Activated CD4-positive, alpha-beta T cell treated with anti-CD3 and anti-CD28 coated beads, Interleukin-2, amount 50 U/mL, for 48 hours (primary cell): ENCODE data around the gene TNS2.
"Not testable (repeated sequence)": the region's sequence is repeated elsewhere in the genome, so short reads cannot be mapped to it uniquely, and the experiment has no call there.

Experiments
- DNase-seq, 2 experiments: peaks; one replicate each; pipeline ENCODE4 v3.0.0-alpha.2; 2020

The TNS2 gene

GRCh38 chr12:53096089-53096741, 46.4 kb downstream of the TNS2 start:
- DNase-seq, result no peak

DNA sequence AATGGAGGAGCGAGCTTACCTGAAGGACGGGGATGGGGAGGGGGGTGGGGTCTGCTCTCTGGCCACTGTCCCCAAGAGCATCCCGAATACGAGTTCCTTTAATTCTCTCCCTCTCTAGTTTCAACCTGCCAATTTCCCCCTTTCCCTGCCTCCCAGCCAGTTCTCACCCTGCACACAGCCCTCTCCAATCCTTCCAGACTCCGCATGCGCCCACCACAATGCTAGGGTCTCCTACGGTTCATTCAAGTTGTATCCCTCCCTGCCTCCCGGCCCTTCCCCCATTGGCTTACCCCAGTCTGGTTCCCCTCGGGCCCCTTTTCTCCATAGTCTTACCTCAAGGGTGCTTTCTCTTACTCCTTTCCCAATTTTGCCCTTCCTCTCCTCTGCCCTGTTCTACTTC, 46.9 kb downstream of the TNS2 start:
- DNase-seq, result no peak

GRCh38 chr12:53097207-53097563, 47.3 kb downstream of the TNS2 start:
- DNase-seq, result no peak

DNA sequence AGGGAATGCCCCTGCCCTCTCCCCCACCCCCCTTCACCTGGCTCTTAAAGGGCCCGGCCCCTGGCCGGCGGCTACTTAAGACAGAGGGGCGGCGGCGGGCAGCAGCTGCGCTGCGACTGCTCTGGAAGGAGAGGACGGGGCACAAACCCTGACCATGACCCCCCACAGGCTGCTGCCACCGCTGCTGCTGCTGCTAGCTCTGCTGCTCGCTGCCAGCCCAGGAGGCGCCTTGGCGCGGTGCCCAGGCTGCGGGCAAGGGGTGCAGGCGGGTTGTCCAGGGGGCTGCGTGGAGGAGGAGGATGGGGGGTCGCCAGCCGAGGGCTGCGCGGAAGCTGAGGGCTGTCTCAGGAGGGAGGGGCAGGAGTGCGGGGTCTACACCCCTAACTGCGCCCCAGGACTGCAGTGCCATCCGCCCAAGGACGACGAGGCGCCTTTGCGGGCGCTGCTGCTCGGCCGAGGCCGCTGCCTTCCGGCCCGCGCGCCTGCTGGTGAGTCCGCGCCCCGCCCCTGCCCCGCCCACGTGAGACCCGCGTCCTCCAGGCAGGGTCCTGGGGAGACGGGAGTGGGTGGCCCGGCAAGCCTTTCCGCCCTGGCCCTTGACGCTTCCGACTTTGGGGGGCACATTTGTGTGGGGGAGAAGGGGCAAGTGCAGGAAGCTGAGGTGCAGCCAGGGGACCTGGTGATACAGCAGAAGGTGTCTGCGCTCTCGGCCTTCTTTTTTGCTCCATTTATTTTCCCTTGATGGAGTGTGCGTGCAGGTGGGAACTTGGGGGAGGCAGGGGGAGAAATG, 47.9 kb downstream of the TNS2 start, which contains the start of gene IGFBP6:
Gene IGFBP6 (plus strand): TSS at position 104 of the 790 bp plus-strand sequence. CDS start 51 bp downstream, at position 155.
- DNase-seq, result peak; percentile 72 to 76

DNA sequence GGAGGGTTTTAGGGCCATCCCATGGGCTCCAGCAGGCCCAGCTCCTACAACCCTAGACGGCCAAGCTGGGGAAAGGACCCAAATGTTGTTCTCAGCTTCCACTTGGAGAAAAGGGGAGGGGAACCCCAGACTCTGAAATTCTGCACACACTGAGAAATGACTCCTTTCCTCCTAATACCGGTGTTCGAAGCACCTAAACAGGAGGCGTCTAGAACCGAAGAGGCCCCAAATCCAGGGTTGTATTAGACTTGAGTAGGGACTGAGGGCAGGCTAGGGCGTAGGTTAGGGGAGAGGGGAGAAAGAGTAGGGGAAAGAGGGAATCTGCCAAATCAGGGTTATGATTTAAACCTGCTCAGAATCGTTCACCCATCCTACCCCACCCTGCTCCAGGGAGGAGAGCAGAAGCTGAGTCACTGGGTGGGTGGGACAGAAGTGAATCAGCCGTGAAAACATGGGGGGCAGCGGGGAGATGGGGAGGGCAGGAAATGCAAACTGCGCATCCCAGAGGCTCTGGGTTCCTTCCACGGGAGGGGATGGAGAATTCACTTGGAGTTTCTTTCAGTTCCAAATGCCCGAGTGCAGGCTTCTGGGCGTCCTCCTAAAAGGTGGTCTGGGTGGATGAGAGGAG, 48.6 kb downstream of the TNS2 start:
- peak; percentile 31 to 36 for DNase-seq

DNA sequence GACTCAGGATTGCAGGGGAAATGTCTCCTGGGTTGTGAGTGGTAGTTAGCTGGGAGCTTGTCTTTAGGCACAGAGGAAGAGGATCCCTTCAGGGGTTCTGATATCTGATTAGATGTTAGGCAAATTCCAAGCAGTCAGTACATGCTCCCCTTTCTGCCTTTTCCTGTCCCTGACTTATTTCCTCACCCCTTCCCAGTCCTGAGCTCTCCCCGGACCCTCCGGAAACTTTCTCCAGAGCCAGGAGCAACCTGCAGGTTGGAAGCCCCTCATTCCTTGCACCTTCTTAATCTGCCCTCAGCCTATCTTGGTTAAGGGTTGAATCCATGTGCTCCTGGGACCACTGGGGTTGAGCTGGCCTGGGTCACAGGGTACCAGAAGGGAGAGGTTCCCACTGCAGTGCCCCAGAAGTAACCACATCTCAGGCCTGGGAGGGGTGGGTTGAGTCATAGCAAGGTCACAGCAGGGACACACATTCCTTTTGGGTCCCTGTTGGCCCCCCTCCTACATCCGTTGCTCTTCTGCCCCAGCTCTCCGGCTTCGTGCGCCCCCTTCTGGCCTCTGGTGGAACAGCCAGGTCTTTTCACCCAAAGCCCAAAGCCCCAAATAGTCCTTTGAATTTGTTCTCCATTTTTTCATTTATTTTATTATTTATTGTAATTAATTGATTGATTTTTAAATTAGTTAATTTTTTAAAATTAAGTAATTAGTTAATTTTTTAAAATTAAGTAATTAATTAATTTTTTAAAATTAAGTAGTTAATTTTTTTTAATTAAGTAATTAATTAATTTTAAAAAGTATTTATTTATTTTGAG, 49.4 kb downstream of the TNS2 start:
- DNase-seq, result peak; percentile 94 to 95

DNA sequence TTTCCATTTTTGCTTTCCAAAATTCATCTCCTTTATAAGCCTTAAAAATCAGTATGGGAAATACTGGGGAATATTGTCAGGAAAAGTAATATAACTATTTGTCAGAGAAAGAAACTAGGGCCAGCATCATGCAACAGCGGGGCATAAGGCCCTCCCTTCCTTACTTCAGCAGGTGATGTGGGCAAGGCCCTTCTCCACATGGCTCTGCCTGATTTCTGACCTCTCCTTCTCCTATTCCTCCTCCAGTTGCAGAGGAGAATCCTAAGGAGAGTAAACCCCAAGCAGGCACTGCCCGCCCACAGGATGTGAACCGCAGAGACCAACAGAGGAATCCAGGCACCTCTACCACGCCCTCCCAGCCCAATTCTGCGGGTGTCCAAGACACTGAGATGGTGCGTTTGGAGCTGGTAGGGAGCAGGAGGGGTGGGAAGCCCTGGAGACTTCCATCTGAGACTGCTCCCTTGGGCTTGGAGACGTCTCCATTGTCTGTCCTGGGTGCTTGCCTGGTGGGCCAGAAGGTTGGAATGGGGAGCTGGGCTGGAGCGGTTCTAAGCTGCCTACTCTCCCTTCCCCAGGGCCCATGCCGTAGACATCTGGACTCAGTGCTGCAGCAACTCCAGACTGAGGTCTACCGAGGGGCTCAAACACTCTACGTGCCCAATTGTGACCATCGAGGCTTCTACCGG, 50.7 kb downstream of the TNS2 start:
- no peak for DNase-seq

- no peak for DNase-seq
These were observed 51.4 kb downstream of the TNS2 start for GRCh38 chr12:53101266-53101665.

GRCh38 chr12:53101931-53102781, 52.3 kb downstream of the TNS2 start:
- no peak for DNase-seq

DNA sequence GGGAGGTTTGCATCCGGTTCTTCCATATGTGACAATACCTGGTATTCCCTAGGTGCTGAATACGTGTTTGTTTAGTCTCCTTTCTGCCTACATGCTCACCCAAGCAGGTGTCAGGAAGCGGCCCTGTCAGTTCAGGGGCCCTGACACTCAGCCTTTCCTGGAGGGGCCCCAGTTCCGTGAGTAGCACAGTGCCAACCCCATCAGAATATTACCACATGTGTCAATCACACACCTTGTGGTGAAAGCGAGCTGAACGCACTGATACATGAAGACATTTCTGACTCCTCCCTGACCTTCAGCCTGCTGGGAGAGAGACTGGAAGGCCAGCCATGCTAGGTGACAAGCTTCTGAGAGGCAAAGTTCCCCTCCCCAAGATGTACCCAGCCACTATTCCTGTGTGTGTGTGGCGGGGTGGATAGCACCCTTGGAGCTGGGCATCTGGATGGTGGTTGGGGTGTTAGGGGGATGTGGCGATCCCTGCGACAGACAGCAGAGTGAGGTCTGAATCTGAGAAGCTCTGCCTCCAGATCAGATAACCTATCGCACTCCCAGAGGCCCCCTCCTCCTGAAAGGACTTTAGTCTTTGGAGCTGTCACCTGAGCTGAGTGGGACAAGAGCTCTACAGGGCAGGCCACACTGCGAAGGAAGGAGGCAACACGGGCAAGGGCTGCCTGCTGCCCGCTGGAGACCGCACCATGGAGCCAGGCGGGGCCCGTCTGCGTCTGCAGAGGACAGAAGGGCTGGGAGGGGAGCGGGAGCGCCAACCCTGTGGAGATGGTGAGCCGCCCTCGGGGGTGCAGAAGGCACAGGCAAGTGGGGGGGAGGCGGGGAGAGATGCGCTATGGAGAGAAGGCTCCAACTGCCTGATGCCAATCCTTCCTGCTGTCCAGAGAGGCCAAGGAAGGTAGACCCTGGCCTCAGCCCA, 53.3 kb downstream of the TNS2 start, which contains the start of gene SOAT2:
Gene SOAT2 (plus strand): TSS at position 604 of the 925 bp plus-strand sequence. CDS start 92 bp downstream, at position 696.
- DNase-seq, result peak; percentile 34 to 42

DNA sequence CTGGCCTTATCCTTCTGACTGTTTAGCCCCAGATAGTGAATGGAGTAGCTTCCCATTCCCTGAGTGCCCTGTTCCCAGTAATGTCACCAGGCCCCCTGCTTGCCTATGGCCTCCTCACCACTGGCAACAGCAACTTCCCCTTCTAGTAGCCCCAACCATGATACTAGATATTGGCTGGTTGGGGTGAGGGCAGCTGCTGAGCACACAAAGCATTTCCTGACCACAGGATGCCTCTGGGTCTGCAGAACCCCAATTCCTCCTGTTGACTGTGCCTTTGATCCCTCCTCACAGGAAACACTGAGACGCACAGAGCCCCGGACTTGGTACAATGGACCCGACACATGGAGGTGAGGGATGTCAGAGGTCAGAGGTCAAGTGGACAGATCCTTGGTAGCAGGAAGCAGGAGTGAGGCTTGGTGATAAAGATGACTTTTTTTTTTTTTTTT, 54.0 kb downstream of the TNS2 start:
- DNase-seq, result no peak

- no peak for DNase-seq
These were observed 55.4 kb downstream of the TNS2 start for GRCh38 chr12:53105256-53105655.

GRCh38 chr12:53105712-53106439, 56.0 kb downstream of the TNS2 start:
- no peak for DNase-seq

GRCh38 chr12:53107122-53107521, 57.3 kb downstream of the TNS2 start:
- DNase-seq, result no peak

- not testable (repeated sequence) for DNase-seq
These were observed 62.6 kb downstream of the TNS2 start for GRCh38 chr12:53112431-53112830.

DNA sequence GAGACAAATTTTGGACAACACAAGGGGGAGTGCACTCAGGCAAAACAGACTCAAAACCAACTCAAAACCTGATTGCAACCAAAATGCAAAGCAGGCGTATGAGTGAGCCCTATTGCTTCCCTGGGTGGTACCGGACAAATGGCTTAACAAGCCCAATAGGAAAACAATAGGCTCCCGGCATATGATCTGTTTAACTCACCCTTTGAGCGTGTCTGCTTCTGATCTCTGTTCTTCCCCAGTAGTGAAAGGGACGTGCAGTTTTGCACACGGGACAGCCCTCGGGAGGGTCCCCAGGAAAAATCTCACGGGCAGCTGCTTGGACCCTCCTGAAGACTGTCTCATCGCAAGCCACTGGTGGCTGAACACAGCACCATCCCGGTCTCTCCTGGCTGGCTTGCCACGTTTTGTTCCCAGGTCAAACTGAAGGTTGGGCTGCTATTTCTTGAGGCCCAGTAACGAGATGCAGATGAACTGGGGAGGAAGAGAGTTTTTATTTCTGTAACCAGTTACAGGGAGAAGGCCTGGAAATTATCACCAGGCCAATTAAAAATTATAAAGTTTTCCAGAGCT, 63.4 kb downstream of the TNS2 start:
- DNase-seq, result no peak

DNA sequence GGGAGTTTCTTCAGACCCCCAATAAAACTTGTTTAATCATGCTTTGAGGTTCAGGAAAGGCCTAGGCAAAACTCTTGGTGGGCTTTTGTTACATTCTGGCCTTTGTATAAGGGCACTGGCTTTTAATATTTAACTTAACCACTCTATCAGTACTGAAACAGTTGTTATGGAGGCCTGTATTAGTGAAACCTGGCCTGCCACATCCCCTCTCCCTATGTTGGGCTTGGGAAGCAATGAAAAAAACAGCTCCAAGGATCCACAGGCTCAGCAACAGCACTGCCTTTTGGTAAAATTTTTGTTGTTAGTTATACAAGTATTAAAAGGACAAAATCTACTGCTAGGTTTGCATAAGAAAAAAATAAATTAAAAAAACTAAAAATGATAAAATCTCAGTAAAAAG, 64.1 kb downstream of the TNS2 start:
- DNase-seq, result no peak
